Stimulated activated CD4-positive, alpha-beta T cell treated with anti-CD3 and anti-CD28 coated beads, Interleukin-4, amount 100 ng/mL, for 1 hour (primary cell): ENCODE measurements around the gene SHC4.
"Not testable (repeated sequence)": the region's sequence is repeated elsewhere in the genome, so short reads cannot be mapped to it uniquely, and the experiment has no call there.

ENCODE experiments used
- DNase-seq: peaks from one replicate; pipeline ENCODE4 v3.0.0-alpha.2; 2020

Gene SHC4

GRCh38 chr15:48922046-48922445 lies 41.7 kb downstream of the SHC4 start:
- DNase-seq, result no peak

- no peak for DNase-seq
These were observed 47.0 kb downstream of the SHC4 start for GRCh38 chr15:48916721-48917120.

- DNase-seq, result no peak
These were observed 47.9 kb downstream of the SHC4 start for GRCh38 chr15:48915861-48916260.

GRCh38 chr15:48914717-48915116 lies 49.0 kb downstream of the SHC4 start:
- DNase-seq, result no peak

GRCh38 chr15:48913141-48913540 lies 50.6 kb downstream of the SHC4 start:
- DNase-seq, result no peak

GRCh38 chr15:48910554-48910953 lies 53.2 kb downstream of the SHC4 start:
- DNase-seq, result not testable (repeated sequence)

- DNase-seq, result not testable (repeated sequence)
These were observed 54.4 kb downstream of the SHC4 start for GRCh38 chr15:48909313-48909712.

- DNase-seq, result no peak
These were observed 57.9 kb downstream of the SHC4 start for GRCh38 chr15:48905847-48906246.

- DNase-seq, result no peak
These were observed 58.5 kb downstream of the SHC4 start for GRCh38 chr15:48905216-48905615.

- DNase-seq, result no peak
These were observed 59.0 kb downstream of the SHC4 start for GRCh38 chr15:48904758-48905157.

GRCh38 chr15:48899793-48900192 lies 63.9 kb downstream of the SHC4 start:
- no peak for DNase-seq

GRCh38 chr15:48898446-48898845 lies 65.3 kb downstream of the SHC4 start:
- no peak for DNase-seq

GRCh38 chr15:48898032-48898431 lies 65.7 kb downstream of the SHC4 start:
- no peak for DNase-seq

GRCh38 chr15:48896869-48897814 lies 66.6 kb downstream of the SHC4 start:
- no peak for DNase-seq

GRCh38 chr15:48893311-48893710 lies 70.4 kb downstream of the SHC4 start:
- no peak for DNase-seq

GRCh38 chr15:48891232-48891765 lies 72.4 kb downstream of the SHC4 start:
- DNase-seq, result no peak

- DNase-seq, result no peak
These were observed 73.2 kb downstream of the SHC4 start for GRCh38 chr15:48890375-48890972.

GRCh38 chr15:48889925-48890324 lies 73.8 kb downstream of the SHC4 start:
- no peak for DNase-seq

GRCh38 chr15:48888836-48889235 lies 74.9 kb downstream of the SHC4 start:
- DNase-seq, result no peak

GRCh38 chr15:48888191-48888590 lies 75.5 kb downstream of the SHC4 start:
- DNase-seq, result no peak

GRCh38 chr15:48887144-48887543 lies 76.6 kb downstream of the SHC4 start:
- no peak for DNase-seq

GRCh38 chr15:48883699-48884098 lies 80.0 kb downstream of the SHC4 start:
- DNase-seq, result no peak

- DNase-seq, result no peak
These were observed 83.6 kb downstream of the SHC4 start for GRCh38 chr15:48880070-48880634.
